H1 (cell line): Measurements from ENCODE around the gene SHROOM4. TPM values are rescaled to one million over a fixed set of nuclear protein-coding genes. Genes with fewer than 3 reads are reported as not detected.

Experiments
- CTCF ChIA-PET: fragments of 300-600 bp; sonication (Branson Sonifier 250); formaldehyde crosslinking; loops from one replicate; lab custom pipeline; 2021; ENCODE audit not compliant: partially characterized antibody; lab: Charles Lee
- POLR2A ChIA-PET: fragments of 300-600 bp; sonication (Branson Sonifier 250); formaldehyde crosslinking; loops from one replicate; lab custom pipeline; 2021; ENCODE audit warnings: inconsistent platforms; ENCODE audit not compliant: partially characterized antibody; lab: Charles Lee
- DNase-seq, 2 experiments: peaks; one replicate each; pipeline versions ENCODE4 v3.0.0 to v3.0.0-alpha.2; 2010 to 2022; ENCODE audit warnings: low spot score in 2 of 2, low read depth in 1 of 2, mixed read lengths in 1 of 2
- FAIRE-seq: peaks from 2 replicates; lab custom pipeline; 2011; peaks lifted over from hg19 to GRCh38; lab: Jason Lieb, UNC
- H2AFZ ChIP-seq: 2 replicates; pipeline ENCODE4 v1.8.1; 2012; ENCODE audit warnings: low read length, inconsistent platforms
- H2AK5ac ChIP-seq: 2 replicates; pipeline ENCODE4 v1.6.1; 2013; ENCODE audit warnings: low read depth, low read length
- H2BK120ac ChIP-seq: replicated peaks from 2 replicates; pipeline ENCODE3; 2013; ENCODE audit warnings: low read depth, low read length, inconsistent platforms
- H2BK12ac ChIP-seq: 2 replicates; pipeline ENCODE4 v1.6.1; 2013; ENCODE audit warnings: low read depth, low read length
- H2BK15ac ChIP-seq: 2 replicates; pipeline ENCODE4 v1.6.1; 2013; ENCODE audit warnings: low read length
- H2BK20ac ChIP-seq: 2 replicates; pipeline ENCODE4 v1.6.1; 2013; ENCODE audit warnings: low read length
- H2BK5ac ChIP-seq: 2 replicates; pipeline ENCODE4 v1.6.1; 2013; ENCODE audit warnings: low read depth, low read length
- H3K14ac ChIP-seq: 2 replicates; pipeline ENCODE4 v1.6.1; 2013; ENCODE audit warnings: inconsistent platforms; ENCODE audit not compliant: insufficient read length
- H3K18ac ChIP-seq: 2 replicates; pipeline ENCODE4 v1.6.1; 2013; ENCODE audit warnings: low read length; ENCODE audit errors: extremely low read depth
- H3K23ac ChIP-seq: 2 replicates; pipeline ENCODE4 v1.6.1; 2013; ENCODE audit warnings: inconsistent platforms; ENCODE audit not compliant: insufficient read length
- H3K23me2 ChIP-seq: 2 replicates; pipeline ENCODE4 v1.6.1; 2013; ENCODE audit warnings: low read depth, low read length
- H3K27ac ChIP-seq: 2 replicates; pipeline ENCODE4 v1.6.1; 2011; ENCODE audit warnings: low read depth, low read length, inconsistent platforms
- H3K27me3 ChIP-seq, 4 experiments: replicated peaks in 1 of 4; 1 replicate in 1 of 4; 2 replicates in 3 of 4; pipeline versions ENCODE4 v1.6.1 to v1.8.1; 2011 to 2013; ENCODE audit warnings: low read length in 3 of 4, mild to moderate bottlenecking in 3 of 4, inconsistent platforms in 2 of 4, mixed read lengths in 2 of 4, moderate library complexity in 1 of 4; ENCODE audit not compliant: control insufficient read depth in 3 of 4, insufficient read depth in 3 of 4; ENCODE audit errors: extremely low read depth in 1 of 4
- H3K36me3 ChIP-seq, 4 experiments: 2 replicates each; pipeline versions ENCODE4 v1.6.1 to v1.8.1; 2011 to 2013; ENCODE audit warnings: mild to moderate bottlenecking in 4 of 4, low read length in 3 of 4, moderate library complexity in 2 of 4, control low read depth in 1 of 4, inconsistent platforms in 1 of 4; ENCODE audit not compliant: insufficient read depth in 4 of 4, control insufficient read depth in 2 of 4
- H3K4ac ChIP-seq: replicated peaks from 2 replicates; pipeline ENCODE3; 2013; ENCODE audit warnings: low read length, low read depth, mixed read lengths, inconsistent platforms; ENCODE audit not compliant: insufficient read length
- H3K4me1 ChIP-seq, 4 experiments: replicated peaks in 1 of 4; 1 replicate in 1 of 4; 2 replicates in 3 of 4; pipeline versions ENCODE4 v1.6.1 to v1.8.1; 2011 to 2013; ENCODE audit warnings: low read length in 3 of 4, inconsistent platforms in 2 of 4, mixed read lengths in 1 of 4; ENCODE audit not compliant: insufficient read depth in 4 of 4, control insufficient read depth in 3 of 4
- H3K4me2 ChIP-seq, 2 experiments: 2 replicates each; pipeline versions ENCODE4 v1.6.1 to v1.8.1; 2011 to 2013; ENCODE audit warnings: low read depth in 2 of 2, low read length in 2 of 2, control low read depth in 1 of 2, inconsistent platforms in 1 of 2, mild to moderate bottlenecking in 1 of 2; ENCODE audit not compliant: insufficient read depth in 1 of 2
- H3K4me3 ChIP-seq, 4 experiments: fragments of 200-600, 300-600 bp in 1 of 4; sonication (generic), shearing (Covaris generic), sonication (Bioruptor Twin) in 1 of 4; 2 replicates each; pipeline versions ENCODE4 v1.5.1 to v1.8.1; 2011 to 2016; ENCODE audit warnings: low read length in 4 of 4, low read depth in 3 of 4, control low read depth in 2 of 4, inconsistent platforms in 2 of 4, mild to moderate bottlenecking in 2 of 4, mixed read lengths in 1 of 4, moderate library complexity in 1 of 4; ENCODE audit not compliant: insufficient read depth in 2 of 4; ENCODE audit errors: extremely low read depth in 1 of 4
- H3K56ac ChIP-seq: replicated peaks from 2 replicates; pipeline ENCODE3; 2013; ENCODE audit warnings: low read depth, mild to moderate bottlenecking, mixed read lengths, low read length, inconsistent platforms; ENCODE audit not compliant: insufficient read length
- H3K79me1 ChIP-seq: 2 replicates; pipeline ENCODE4 v1.6.1; 2013; ENCODE audit warnings: low read depth, low read length, control low read depth
- H3K79me2 ChIP-seq, 2 experiments: 2 replicates each; pipeline versions ENCODE4 v1.6.1 to v1.8.1; 2012 to 2013; ENCODE audit warnings: low read length in 2 of 2, mild to moderate bottlenecking in 2 of 2, inconsistent platforms in 1 of 2; ENCODE audit not compliant: insufficient read depth in 2 of 2, control insufficient read depth in 1 of 2
- H3K9ac ChIP-seq, 4 experiments: replicated peaks in 1 of 4; 1 replicate in 1 of 4; 2 replicates in 3 of 4; pipeline versions ENCODE4 v1.6.1 to v1.8.1; 2011 to 2013; ENCODE audit warnings: low read depth in 3 of 4, low read length in 3 of 4, control low read depth in 2 of 4, mild to moderate bottlenecking in 2 of 4, moderate library complexity in 2 of 4, inconsistent platforms in 1 of 4; ENCODE audit errors: extremely low read depth in 1 of 4
- H3K9me3 ChIP-seq, 2 experiments: 2 replicates each; pipeline versions ENCODE4 v1.6.1 to v1.8.1; 2012 to 2013; ENCODE audit warnings: mild to moderate bottlenecking in 2 of 2, moderate library complexity in 2 of 2, control low read depth in 1 of 2, inconsistent platforms in 1 of 2, low read depth in 1 of 2, low read length in 1 of 2, mixed read lengths in 1 of 2; ENCODE audit not compliant: insufficient read depth in 2 of 2
- H4K20me1 ChIP-seq, 2 experiments: replicated peaks in 1 of 2; 2 replicates each; pipeline versions ENCODE3 to v1.8.1; 2011 to 2013; ENCODE audit warnings: inconsistent platforms in 2 of 2, low read length in 2 of 2, mild to moderate bottlenecking in 1 of 2; ENCODE audit not compliant: insufficient read depth in 2 of 2, control insufficient read depth in 1 of 2
- H4K5ac ChIP-seq: 2 replicates; pipeline ENCODE4 v1.6.1; 2013; ENCODE audit warnings: low read length, low read depth, mixed read lengths, inconsistent platforms; ENCODE audit not compliant: insufficient read length
- H4K8ac ChIP-seq: 2 replicates; pipeline ENCODE4 v1.8.0; 2013; ENCODE audit warnings: mild to moderate bottlenecking, moderate library complexity, low read length, inconsistent platforms; ENCODE audit not compliant: insufficient read depth; ENCODE audit errors: extremely low read depth
- H4K91ac ChIP-seq: replicated peaks from 2 replicates; pipeline ENCODE3; 2013; ENCODE audit warnings: low read length, mixed read lengths, inconsistent platforms; ENCODE audit not compliant: insufficient read length
- BACH1 ChIP-seq: IDR thresholded peaks from 2 replicates; pipeline ENCODE4 v1.6.1; 2012; ENCODE audit warnings: low read length, improper control_type of control experiment
- BCL11A ChIP-seq, 2 experiments: IDR thresholded peaks; one replicate each; pipeline ENCODE4 v1.6.1; 2011; ENCODE audit warnings: low read depth in 2 of 2, low read length in 2 of 2, mild to moderate bottlenecking in 2 of 2
- CBX5 ChIP-seq: fragments of 300-800, 300-1000 bp; sonication (generic); IDR thresholded peaks from 2 replicates; pipeline ENCODE4 v1.7.1; 2016; ENCODE audit warnings: antibody characterized with exemption, low read length, low read depth
- CREB1 ChIP-seq: IDR thresholded peaks from 2 replicates; pipeline ENCODE4 v1.6.1; 2012; ENCODE audit warnings: inconsistent platforms
- HDAC6 ChIP-seq: IDR thresholded peaks from one replicate; pipeline ENCODE4 v1.7.1; 2012; ENCODE audit warnings: low read depth, mild to moderate bottlenecking, inconsistent platforms, low read length, moderate library complexity
- KDM1A ChIP-seq: fragments of 200-600, 300-600 bp; sonication (generic); IDR thresholded peaks from 2 replicates; pipeline ENCODE4 v1.7.1; 2016; ENCODE audit warnings: mild to moderate bottlenecking, low read length, borderline replicate concordance
- KDM4A ChIP-seq: IDR thresholded peaks from one replicate; pipeline ENCODE4 v1.7.1; 2012; ENCODE audit warnings: low read depth, mild to moderate bottlenecking, moderate library complexity, low read length, inconsistent platforms; ENCODE audit not compliant: severe bottlenecking
- RFX5 ChIP-seq: IDR thresholded peaks from 2 replicates; pipeline ENCODE4 v1.6.1; 2011; ENCODE audit warnings: low read depth, low read length, improper control_type of control experiment, borderline replicate concordance
- RXRA ChIP-seq: IDR thresholded peaks from 2 replicates; pipeline ENCODE4 v1.6.1; 2011; ENCODE audit warnings: low read depth, mild to moderate bottlenecking, low read length, moderate library complexity; ENCODE audit not compliant: insufficient read depth
- SIX5 ChIP-seq: IDR thresholded peaks from 2 replicates; pipeline ENCODE4 v1.6.1; 2011; ENCODE audit warnings: mild to moderate bottlenecking, low read depth, low read length
- SUZ12 ChIP-seq: fragments of 200-600 bp; sonication (generic); IDR thresholded peaks from 2 replicates; pipeline ENCODE4 v1.6.1; 2012; ENCODE audit warnings: mild to moderate bottlenecking, inconsistent platforms, low read length, moderate library complexity, mixed read lengths
- TAF7 ChIP-seq: optimal IDR thresholded peaks from 2 replicates; pipeline ENCODE3; 2011; ENCODE audit warnings: low read depth, mild to moderate bottlenecking, inconsistent platforms, low read length, moderate library complexity, borderline replicate concordance
- WGBS, 2 experiments: shearing (Covaris generic) in 1 of 2; methylation state at CpG; one replicate each; pipeline versions ENCODE4 v1.1.6 to v1.1.7; 2013 to 2015; ENCODE audit warnings: low lambda C conversion rate in 2 of 2, mixed read lengths in 2 of 2, inconsistent platforms in 1 of 2, low coverage in 1 of 2, missing lambda C conversion rate in 1 of 2; ENCODE audit not compliant: insufficient replicate concordance in 2 of 2, insufficient coverage in 1 of 2, insufficient read length in 1 of 2; ENCODE audit errors: extremely low coverage in 1 of 2, missing lambda C conversion rate in 1 of 2; 5-methylcytosine and 5-hydroxymethylcytosine counted together
- polyA plus RNA-seq, 7 experiments: library from polyadenylated mRNA; depleted of rRNA in 3 of 7; stranded (reverse) in 5 of 7; unstranded in 2 of 7; fragments of >200 nt in 5 of 7; fragments of 200-250 nt in 2 of 7; gene quantifications; 1 replicate in 5 of 7; 2 replicates in 1 of 7; 4 replicates in 1 of 7; pipeline versions ENCODE4 v1.2.1 to v1.2.3, GENCODE V29; 2011 to 2013; ENCODE audit warnings: missing spikeins in 2 of 7, mixed read lengths in 2 of 7
- total RNA-seq: library from RNA; stranded (reverse); fragmentation: NEBNext Ultra II Directional; extraction: Animal tissue kit (Norgen Biotek cat#: 25700); gene quantifications from 2 replicates; pipeline ENCODE4 v1.2.1, GENCODE V29; 2021
- TF ChIP-seq, protein P1 (sequence below), 3 experiments: IDR thresholded peaks; 1 replicate in 2 of 3; 2 replicates in 1 of 3; pipeline versions ENCODE4 v1.5.1 to v1.6.1; 2011; ENCODE audit warnings: low read length in 3 of 3, mild to moderate bottlenecking in 3 of 3, inconsistent platforms in 2 of 3, low read depth in 1 of 3, moderate library complexity in 1 of 3; ENCODE audit not compliant: insufficient read depth in 1 of 3; ENCODE audit errors: control extremely low read depth in 1 of 3

Gene SHROOM4
- total and polyA plus RNA-seq, 2 of the 8 experiments (the other 6 are each of a cell fraction or from before 2014, with no cell fraction given) = 1.6 to 5.6 TPM

DNA sequence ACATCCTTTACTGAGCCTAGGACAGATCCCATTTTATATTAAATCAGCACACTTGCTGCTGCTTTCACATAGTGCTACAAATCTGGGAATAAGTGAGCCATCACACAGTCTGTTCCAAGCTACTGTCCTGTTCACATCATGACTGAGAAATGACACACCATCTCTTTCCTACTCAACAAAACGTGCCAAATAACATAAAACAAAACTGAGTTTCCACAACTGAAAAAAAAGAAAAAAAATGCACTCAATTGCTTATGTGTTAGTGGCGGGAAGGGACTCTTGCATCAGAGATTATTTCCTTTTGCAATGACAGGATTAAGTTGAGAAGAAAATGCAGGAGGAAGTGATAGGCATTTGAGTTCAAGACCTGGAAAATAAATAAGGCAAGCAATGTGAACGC, 109.0 kb downstream of the SHROOM4 start:
- H3K4me1 ChIP-seq = peaks cover 0 to 11% (median 3%) of the 10 kb centered on the region in 4 experiments; a peak in 5 of 7 replicates
- H3K23me2 ChIP-seq = no peaks in the 10 kb centered on the region
- H2AK5ac ChIP-seq = no peak overlapping the region
- no peak overlapping the region for H4K8ac ChIP-seq
- no peaks in the 10 kb centered on the region for H3K36me3 ChIP-seq
- no peak overlapping the region for H4K5ac ChIP-seq
- POLR2A ChIA-PET = no interaction called here
- H2BK120ac ChIP-seq = no peak overlapping the region
- no peak overlapping the region for H3K4me3 ChIP-seq
- no peak overlapping the region for H2BK5ac ChIP-seq
- H3K56ac ChIP-seq = no peak overlapping the region
- no peak overlapping the region for H3K4me2 ChIP-seq
- no peak overlapping the region for H3K27ac ChIP-seq
- H2BK12ac ChIP-seq = no peak overlapping the region
- no peak overlapping the region for H3K4ac ChIP-seq
- no peaks in the 10 kb centered on the region for H4K20me1 ChIP-seq
- no peak overlapping the region for H2BK15ac ChIP-seq
- H3K79me2 ChIP-seq = no peaks in the 10 kb centered on the region
- CTCF ChIA-PET = no interaction called here
- no peak overlapping the region for H4K91ac ChIP-seq
- no peak overlapping the region for H3K9ac ChIP-seq
- H3K9me3 ChIP-seq = no peaks in the 10 kb centered on the region
- H3K23ac ChIP-seq = no peak overlapping the region
- no peak overlapping the region for H2AFZ ChIP-seq
- H3K14ac ChIP-seq = no peak overlapping the region
- DNase-seq (no peak), FAIRE-seq (no peak)
- H2BK20ac ChIP-seq = no peak overlapping the region
- H3K79me1 ChIP-seq = no peaks in the 10 kb centered on the region
- no peak overlapping the region for H3K18ac ChIP-seq
- 89% methylated on average over 2 of the region's 3 CpGs; no CpG with 5 or more reads in 1 of the 2 experiments for WGBS, 2 experiments
- 0 out of 7 replicates have a peak, but pooled peaks cover 0 to 3% (median 0%) of the 10 kb centered on the region in 4 experiments for H3K27me3 ChIP-seq
- TF ChIP-seq BACH1 = no peak
- no peak for TF ChIP-seq SIX5
- no peak for TF ChIP-seq BCL11A (IDR thresholded peaks at IDR 0.05; ENCODE audit: low read depth in 2 of 2, low read length in 2 of 2)
- no peak for TF ChIP-seq KDM4A
- no peak for TF ChIP-seq CBX5
- TF ChIP-seq TAF7 = no peak
- no peak for TF ChIP-seq RFX5
- TF ChIP-seq KDM1A = no peak
- TF ChIP-seq, protein P1, sequence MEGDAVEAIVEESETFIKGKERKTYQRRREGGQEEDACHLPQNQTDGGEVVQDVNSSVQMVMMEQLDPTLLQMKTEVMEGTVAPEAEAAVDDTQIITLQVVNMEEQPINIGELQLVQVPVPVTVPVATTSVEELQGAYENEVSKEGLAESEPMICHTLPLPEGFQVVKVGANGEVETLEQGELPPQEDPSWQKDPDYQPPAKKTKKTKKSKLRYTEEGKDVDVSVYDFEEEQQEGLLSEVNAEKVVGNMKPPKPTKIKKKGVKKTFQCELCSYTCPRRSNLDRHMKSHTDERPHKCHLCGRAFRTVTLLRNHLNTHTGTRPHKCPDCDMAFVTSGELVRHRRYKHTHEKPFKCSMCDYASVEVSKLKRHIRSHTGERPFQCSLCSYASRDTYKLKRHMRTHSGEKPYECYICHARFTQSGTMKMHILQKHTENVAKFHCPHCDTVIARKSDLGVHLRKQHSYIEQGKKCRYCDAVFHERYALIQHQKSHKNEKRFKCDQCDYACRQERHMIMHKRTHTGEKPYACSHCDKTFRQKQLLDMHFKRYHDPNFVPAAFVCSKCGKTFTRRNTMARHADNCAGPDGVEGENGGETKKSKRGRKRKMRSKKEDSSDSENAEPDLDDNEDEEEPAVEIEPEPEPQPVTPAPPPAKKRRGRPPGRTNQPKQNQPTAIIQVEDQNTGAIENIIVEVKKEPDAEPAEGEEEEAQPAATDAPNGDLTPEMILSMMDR (IDR thresholded peaks at IDR 0.05; ENCODE audit: control extremely low read depth in 1 of 3, insufficient read depth in 1 of 3, low read depth in 1 of 3, low read length in 3 of 3) = no peak
- no peak for TF ChIP-seq SUZ12
- no peak for TF ChIP-seq CREB1
- TF ChIP-seq RXRA = no peak
- no peak for TF ChIP-seq HDAC6
